ENCODE measurements around the gene BRIP1. TPM values are rescaled to one million over a fixed set of nuclear protein-coding genes. Genes with fewer than 3 reads are reported as not detected.

The BRIP1 gene
- total and polyA plus RNA-seq, 4 donors: 0.21 to 4.3 (median 0.82) TPM

DNA sequence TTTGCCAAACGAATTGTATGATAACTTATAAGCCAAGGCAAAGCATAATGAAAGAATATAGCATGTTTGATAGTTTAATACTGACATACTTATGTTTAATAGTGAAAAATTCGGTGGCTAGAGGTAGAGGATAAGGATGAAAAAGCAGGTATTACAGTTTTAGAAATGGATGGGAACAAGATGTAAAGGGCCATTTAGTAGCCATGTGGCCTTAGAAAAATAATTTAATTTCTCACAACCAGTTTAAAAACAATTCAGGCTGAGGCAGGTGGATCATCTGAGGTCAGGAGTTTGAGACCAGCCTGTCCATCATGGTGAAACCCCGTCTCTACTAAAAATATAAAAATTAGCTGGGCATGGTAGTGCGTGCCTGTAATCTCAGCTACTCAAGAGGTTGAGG, 152.8 kb downstream of the BRIP1 start:
- no peak overlapping the region for H3K27ac ChIP-seq (ENCODE audit: low read depth in 1 of 2, low read length in 1 of 2)
- H3K4me3 ChIP-seq: no peak overlapping the region
- H3K36me3 ChIP-seq (ENCODE audit: control insufficient read depth in 4 of 4, insufficient read depth in 4 of 4, low read length in 4 of 4): peaks cover 0 to 3% (median 1%) of the 10 kb centered on the region in 4 donors
- peaks cover 0 to 2% (median 0%) of the 10 kb centered on the region in 4 donors for H3K9me3 ChIP-seq (ENCODE audit: control insufficient read depth in 4 of 4, insufficient read depth in 3 of 4, low read length in 3 of 4)
- ATAC-seq (ENCODE audit: insufficient read depth, low FRiP score) (no peak), DNase-seq (no peak)
- H3K4me1 ChIP-seq (ENCODE audit: control insufficient read depth in 5 of 5, insufficient read depth in 5 of 5, low read length in 5 of 5): no peaks in the 10 kb centered on the region
- TF ChIP-seq, protein P1, sequence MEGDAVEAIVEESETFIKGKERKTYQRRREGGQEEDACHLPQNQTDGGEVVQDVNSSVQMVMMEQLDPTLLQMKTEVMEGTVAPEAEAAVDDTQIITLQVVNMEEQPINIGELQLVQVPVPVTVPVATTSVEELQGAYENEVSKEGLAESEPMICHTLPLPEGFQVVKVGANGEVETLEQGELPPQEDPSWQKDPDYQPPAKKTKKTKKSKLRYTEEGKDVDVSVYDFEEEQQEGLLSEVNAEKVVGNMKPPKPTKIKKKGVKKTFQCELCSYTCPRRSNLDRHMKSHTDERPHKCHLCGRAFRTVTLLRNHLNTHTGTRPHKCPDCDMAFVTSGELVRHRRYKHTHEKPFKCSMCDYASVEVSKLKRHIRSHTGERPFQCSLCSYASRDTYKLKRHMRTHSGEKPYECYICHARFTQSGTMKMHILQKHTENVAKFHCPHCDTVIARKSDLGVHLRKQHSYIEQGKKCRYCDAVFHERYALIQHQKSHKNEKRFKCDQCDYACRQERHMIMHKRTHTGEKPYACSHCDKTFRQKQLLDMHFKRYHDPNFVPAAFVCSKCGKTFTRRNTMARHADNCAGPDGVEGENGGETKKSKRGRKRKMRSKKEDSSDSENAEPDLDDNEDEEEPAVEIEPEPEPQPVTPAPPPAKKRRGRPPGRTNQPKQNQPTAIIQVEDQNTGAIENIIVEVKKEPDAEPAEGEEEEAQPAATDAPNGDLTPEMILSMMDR (IDR thresholded peaks at IDR 0.05; ENCODE audit: control extremely low read depth, extremely low read depth): no peak
- WGBS, 2 donors: 96 to 99% methylated on average over 4 of the region's 4 CpGs
- H3K27me3 ChIP-seq (ENCODE audit: control insufficient read depth in 3 of 3, insufficient read depth in 3 of 3, low read length in 2 of 3): no peaks in the 10 kb centered on the region
- no peak overlapping the region for H3K9ac ChIP-seq (ENCODE audit: insufficient read depth in 1 of 2, low read length in 2 of 2)

DNA sequence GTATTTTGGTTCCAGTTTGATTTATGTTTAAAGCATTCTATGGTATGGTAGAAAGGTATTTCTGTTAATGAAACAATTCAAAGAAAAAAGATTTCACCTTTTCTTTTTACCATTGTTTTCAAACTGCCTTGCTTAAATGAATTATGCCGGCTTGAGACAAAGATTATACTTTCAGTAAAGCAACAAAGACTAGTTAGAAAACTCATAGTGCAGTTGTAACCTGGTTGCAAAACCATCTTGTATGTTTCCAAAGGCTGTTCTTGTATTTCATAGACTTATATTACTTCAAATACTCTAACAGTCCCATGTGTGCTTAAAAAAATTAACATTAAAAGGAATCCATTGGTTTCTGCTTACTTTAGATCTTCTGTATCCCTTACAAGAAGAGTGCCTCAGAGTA, 153.8 kb downstream of the BRIP1 start:
- DNase-seq: no peak
- H3K27ac ChIP-seq (ENCODE audit: low read depth in 1 of 2, low read length in 1 of 2): no peak overlapping the region

DNA sequence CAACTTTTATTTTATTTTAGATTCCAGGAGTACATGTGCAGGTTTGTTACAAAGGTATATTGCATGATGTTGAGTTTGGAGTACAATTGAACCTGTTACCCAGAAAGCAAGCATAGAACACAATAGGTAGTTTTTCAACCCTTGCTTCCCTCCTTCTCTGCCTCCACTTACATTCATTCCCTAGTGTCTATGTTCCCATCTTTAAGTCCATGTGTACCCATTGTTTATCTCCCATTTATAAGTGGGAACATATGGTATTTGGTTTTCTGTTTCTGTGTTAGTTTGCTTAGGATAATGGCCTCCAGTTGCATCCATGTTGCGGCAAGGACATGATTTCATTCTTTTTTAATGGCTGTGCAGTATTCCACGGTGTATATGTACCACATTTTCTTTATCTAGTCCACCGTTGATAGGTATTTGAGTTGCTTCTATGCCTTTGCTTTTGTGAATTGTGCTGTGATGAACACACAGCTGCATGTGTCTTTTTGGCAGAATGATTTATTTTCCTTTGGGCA, 158.3 kb downstream of the BRIP1 start:
- no peak overlapping the region for H3K27ac ChIP-seq (ENCODE audit: low read depth in 1 of 2, low read length in 1 of 2)
- no peaks in the 10 kb centered on the region for H3K36me3 ChIP-seq (ENCODE audit: control insufficient read depth in 4 of 4, insufficient read depth in 4 of 4, low read length in 4 of 4)
- ATAC-seq (ENCODE audit: insufficient read depth, low FRiP score): no peak
- H3K4me3 ChIP-seq: no peak overlapping the region
- DNase-seq: no peak
- peaks cover 0 to 20% (median 3%) of the 10 kb centered on the region in 4 donors for H3K9me3 ChIP-seq (ENCODE audit: control insufficient read depth in 4 of 4, insufficient read depth in 3 of 4, low read length in 3 of 4)
- no peak overlapping the region for H3K9ac ChIP-seq (ENCODE audit: insufficient read depth in 1 of 2, low read length in 2 of 2)
- WGBS, 2 donors: 97 to 98% methylated on average over 3 of the region's 3 CpGs
- H3K27me3 ChIP-seq (ENCODE audit: control insufficient read depth in 3 of 3, insufficient read depth in 3 of 3, low read length in 2 of 3): no peaks in the 10 kb centered on the region
- TF ChIP-seq, protein P1 (IDR thresholded peaks at IDR 0.05; ENCODE audit: control extremely low read depth, extremely low read depth): no peak
- H3K4me1 ChIP-seq (ENCODE audit: control insufficient read depth in 5 of 5, insufficient read depth in 5 of 5, low read length in 5 of 5): no peaks in the 10 kb centered on the region

More for the DNA sequence above, 153.8 kb downstream of the BRIP1 start:
- ATAC-seq (ENCODE audit: insufficient read depth, low FRiP score): no peak
- no peaks in the 10 kb centered on the region for H3K27me3 ChIP-seq (ENCODE audit: control insufficient read depth in 3 of 3, insufficient read depth in 3 of 3, low read length in 2 of 3)
- H3K9ac ChIP-seq (ENCODE audit: insufficient read depth in 1 of 2, low read length in 2 of 2): no peak overlapping the region
- H3K9me3 ChIP-seq (ENCODE audit: control insufficient read depth in 4 of 4, insufficient read depth in 3 of 4, low read length in 3 of 4): no peaks in the 10 kb centered on the region
- WGBS, 2 donors: 96 to 97% methylated on average over 1 of the region's 1 CpG
- peaks cover 0 to 2% (median 0%) of the 10 kb centered on the region in 4 donors for H3K36me3 ChIP-seq (ENCODE audit: control insufficient read depth in 4 of 4, insufficient read depth in 4 of 4, low read length in 4 of 4)
- H3K4me3 ChIP-seq: no peak overlapping the region
- TF ChIP-seq, protein P1 (IDR thresholded peaks at IDR 0.05; ENCODE audit: control extremely low read depth, extremely low read depth): no peak
- H3K4me1 ChIP-seq (ENCODE audit: control insufficient read depth in 5 of 5, insufficient read depth in 5 of 5, low read length in 5 of 5): no peaks in the 10 kb centered on the region

DNA sequence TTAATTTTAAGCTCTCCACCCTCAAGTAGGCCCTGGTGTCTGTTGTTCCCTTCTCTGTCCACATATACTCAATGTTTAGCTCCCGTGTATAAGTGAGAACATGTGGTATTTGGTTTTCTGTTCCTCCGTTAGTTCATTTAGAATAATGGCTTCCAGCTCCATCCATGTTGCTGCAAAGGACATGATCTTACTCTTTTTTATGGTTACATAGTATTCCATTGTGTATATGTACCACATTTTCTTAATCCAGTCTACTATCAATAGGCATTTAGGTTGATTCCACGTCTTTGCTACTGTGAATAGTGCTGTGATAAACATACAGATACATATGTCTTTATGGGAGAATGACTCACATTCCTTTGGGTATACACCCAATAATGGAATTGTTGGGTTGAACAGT, 160.9 kb downstream of the BRIP1 start:
- Histone ChIP-seq H3K27ac (ENCODE audit: low read depth in 1 of 2, low read length in 1 of 2) (no peak overlapping the region), H3K9me3 (ENCODE audit: control insufficient read depth in 4 of 4, insufficient read depth in 3 of 4, low read length in 3 of 4) (peaks cover 6 to 29% (median 7%) of the 10 kb centered on the region in 4 donors), H3K36me3 (ENCODE audit: control insufficient read depth in 4 of 4, insufficient read depth in 4 of 4, low read length in 4 of 4) (peaks cover 0 to 7% (median 0%) of the 10 kb centered on the region in 4 donors), H3K9ac (ENCODE audit: insufficient read depth in 1 of 2, low read length in 2 of 2) (no peak overlapping the region), H3K27me3 (ENCODE audit: control insufficient read depth in 3 of 3, insufficient read depth in 3 of 3, low read length in 2 of 3) (no peaks in the 10 kb centered on the region), H3K4me1 (ENCODE audit: control insufficient read depth in 5 of 5, insufficient read depth in 5 of 5, low read length in 5 of 5) (no peaks in the 10 kb centered on the region), H3K4me3 (no peak overlapping the region)
- TF ChIP-seq, protein P1 (IDR thresholded peaks at IDR 0.05; ENCODE audit: control extremely low read depth, extremely low read depth): no peak
- 96 to 99% methylated on average over 3 of the region's 3 CpGs for WGBS, 2 donors
- ATAC-seq (ENCODE audit: insufficient read depth, low FRiP score): no peak
- DNase-seq: no peak

Data from lung (tissue), 12 donors.